Glutamatergic neuron (in vitro differentiated cells): ENCODE results near the gene APBA2. TPM values are rescaled to one million over a fixed set of nuclear protein-coding genes. Genes with fewer than 3 reads are reported as not detected.

Experiments used
- DNase-seq: peaks from one replicate; pipeline ENCODE4 v3.0.0; 2022
- H3K27ac Mint-ChIP-seq: one replicate; pipeline ENCODE4 v1.8.0; 2020; ENCODE audit warnings: mild to moderate bottlenecking, mixed read lengths, inconsistent platforms; ENCODE audit not compliant: unreplicated experiment
- H3K27me3 Mint-ChIP-seq: one replicate; pipeline ENCODE4 v1.8.0; 2020; ENCODE audit warnings: mild to moderate bottlenecking, moderate library complexity, mixed read lengths, inconsistent platforms; ENCODE audit not compliant: unreplicated experiment
- H3K36me3 Mint-ChIP-seq: one replicate; pipeline ENCODE4 v1.8.0; 2020; ENCODE audit warnings: mild to moderate bottlenecking, mixed read lengths, inconsistent platforms; ENCODE audit not compliant: unreplicated experiment
- H3K4me1 Mint-ChIP-seq: one replicate; pipeline ENCODE4 v1.8.0; 2020; ENCODE audit warnings: mild to moderate bottlenecking, low read depth, mixed read lengths, inconsistent platforms; ENCODE audit not compliant: unreplicated experiment
- H3K4me3 Mint-ChIP-seq: one replicate; pipeline ENCODE4 v1.8.0; 2020; ENCODE audit warnings: mild to moderate bottlenecking, mixed read lengths, inconsistent platforms; ENCODE audit not compliant: unreplicated experiment
- H3K9me3 Mint-ChIP-seq: one replicate; pipeline ENCODE4 v1.8.0; 2020; ENCODE audit warnings: mild to moderate bottlenecking, moderate library complexity, mixed read lengths, inconsistent platforms; ENCODE audit not compliant: unreplicated experiment
- total RNA-seq: library from RNA; stranded (reverse); fragmentation: NEBNext Ultra II Directional; extraction: Animal tissue kit (Norgen Biotek cat#: 25700); gene quantifications from one replicate; pipeline ENCODE4 v1.2.1, GENCODE V29; 2021; ENCODE audit not compliant: unreplicated experiment
- TF ChIP-seq, protein P1 (sequence below): fragments of 200-600 bp; sonication (generic); IDR thresholded peaks from one replicate; pipeline ENCODE4 v1.5.0; 2021; ENCODE audit not compliant: partially characterized antibody, unreplicated experiment

Gene APBA2
- total RNA-seq, 1 donor from 2014 or later, result 166 TPM

DNA sequence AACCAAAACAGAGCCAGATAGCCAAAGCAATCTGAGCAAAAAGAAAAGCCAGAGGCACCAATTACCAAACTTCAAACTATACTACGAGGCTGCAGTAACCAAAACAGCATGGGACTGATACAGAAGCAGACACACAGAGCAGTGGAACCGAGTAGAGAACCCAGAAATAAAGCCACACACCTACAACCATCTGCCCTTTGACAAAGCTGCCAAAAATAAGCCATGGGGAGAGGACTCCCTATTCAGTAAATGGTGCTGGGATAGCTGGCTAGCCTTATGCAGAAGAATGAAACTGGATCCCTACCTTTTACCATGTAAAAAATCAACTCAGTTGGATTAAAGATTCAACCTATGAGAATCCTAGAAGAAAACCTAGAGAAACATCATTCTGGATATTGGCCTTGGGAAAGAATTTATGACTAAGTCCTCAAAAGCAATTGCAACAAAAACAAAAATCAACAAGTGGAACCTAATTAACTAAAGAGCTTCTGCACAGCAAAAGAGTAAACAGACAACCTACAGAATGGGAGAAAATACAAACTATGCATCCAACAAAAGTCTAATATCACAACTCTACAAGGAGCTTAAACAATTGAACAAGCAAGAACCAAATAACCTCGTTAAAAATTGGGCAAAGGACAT, 95.1 kb downstream of the APBA2 start:
- DNase-seq, result no peak
- TF ChIP-seq, protein P1, sequence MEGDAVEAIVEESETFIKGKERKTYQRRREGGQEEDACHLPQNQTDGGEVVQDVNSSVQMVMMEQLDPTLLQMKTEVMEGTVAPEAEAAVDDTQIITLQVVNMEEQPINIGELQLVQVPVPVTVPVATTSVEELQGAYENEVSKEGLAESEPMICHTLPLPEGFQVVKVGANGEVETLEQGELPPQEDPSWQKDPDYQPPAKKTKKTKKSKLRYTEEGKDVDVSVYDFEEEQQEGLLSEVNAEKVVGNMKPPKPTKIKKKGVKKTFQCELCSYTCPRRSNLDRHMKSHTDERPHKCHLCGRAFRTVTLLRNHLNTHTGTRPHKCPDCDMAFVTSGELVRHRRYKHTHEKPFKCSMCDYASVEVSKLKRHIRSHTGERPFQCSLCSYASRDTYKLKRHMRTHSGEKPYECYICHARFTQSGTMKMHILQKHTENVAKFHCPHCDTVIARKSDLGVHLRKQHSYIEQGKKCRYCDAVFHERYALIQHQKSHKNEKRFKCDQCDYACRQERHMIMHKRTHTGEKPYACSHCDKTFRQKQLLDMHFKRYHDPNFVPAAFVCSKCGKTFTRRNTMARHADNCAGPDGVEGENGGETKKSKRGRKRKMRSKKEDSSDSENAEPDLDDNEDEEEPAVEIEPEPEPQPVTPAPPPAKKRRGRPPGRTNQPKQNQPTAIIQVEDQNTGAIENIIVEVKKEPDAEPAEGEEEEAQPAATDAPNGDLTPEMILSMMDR, result no peak
- peaks cover 4% of the 10 kb centered on the region for H3K36me3 Mint-ChIP-seq
- no peak overlapping the region for H3K27ac Mint-ChIP-seq
- peaks cover 48% of the 10 kb centered on the region for H3K4me1 Mint-ChIP-seq
- no peak overlapping the region for H3K4me3 Mint-ChIP-seq
- peaks cover 4% of the 10 kb centered on the region for H3K27me3 Mint-ChIP-seq
- H3K9me3 Mint-ChIP-seq, result peaks cover 17% of the 10 kb centered on the region

DNA sequence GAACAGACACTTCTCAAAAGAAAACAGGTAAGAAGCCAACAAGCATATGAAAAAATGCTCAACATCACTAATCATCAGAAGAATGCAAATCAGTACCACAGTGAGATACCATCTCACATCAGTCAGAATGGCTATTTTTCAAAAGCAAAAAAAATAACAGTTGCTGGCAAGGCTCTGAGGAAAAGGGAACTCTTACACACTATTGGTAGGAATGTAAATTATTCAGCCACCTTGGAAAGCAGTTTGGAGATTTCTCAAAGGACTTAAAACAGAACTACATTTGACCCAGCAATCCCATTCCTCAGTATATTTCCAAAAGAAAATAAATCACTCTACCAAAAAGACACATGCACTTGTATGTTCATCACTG, 95.6 kb downstream of the APBA2 start:
- H3K36me3 Mint-ChIP-seq, result peaks cover 4% of the 10 kb centered on the region
- H3K4me1 Mint-ChIP-seq, result peaks cover 52% of the 10 kb centered on the region
- peaks cover 6% of the 10 kb centered on the region for H3K27me3 Mint-ChIP-seq

DNA sequence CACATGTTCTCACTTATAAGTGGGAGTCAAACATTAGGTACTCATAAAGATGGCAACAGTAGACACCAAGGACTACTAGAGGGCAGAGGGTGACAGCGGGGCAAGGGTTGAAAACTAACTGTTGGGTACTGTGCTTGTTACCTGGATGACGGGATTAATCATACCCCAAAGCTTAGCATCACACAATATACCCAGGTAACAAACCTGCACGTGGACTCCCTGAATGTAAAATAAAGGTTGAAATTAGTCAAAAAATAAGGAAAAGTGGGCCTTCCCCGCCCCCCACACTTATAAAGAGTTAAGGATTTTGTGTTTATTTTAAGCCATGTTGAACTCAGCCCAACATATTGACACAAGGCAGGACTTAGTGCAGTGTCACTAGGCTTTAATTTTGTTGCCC, 96.1 kb downstream of the APBA2 start:
- H3K4me1 Mint-ChIP-seq, result peaks cover 53% of the 10 kb centered on the region
- H3K36me3 Mint-ChIP-seq, result peaks cover 4% of the 10 kb centered on the region
- no peak overlapping the region for H3K27ac Mint-ChIP-seq
- H3K4me3 Mint-ChIP-seq, result no peak overlapping the region
- H3K27me3 Mint-ChIP-seq, result peaks cover 6% of the 10 kb centered on the region
- no peak for DNase-seq
- TF ChIP-seq, protein P1, result no peak
- peaks cover 21% of the 10 kb centered on the region for H3K9me3 Mint-ChIP-seq

More for the DNA sequence above, 95.6 kb downstream of the APBA2 start:
- Mint-ChIP-seq H3K27ac (no peak overlapping the region), H3K9me3 (peaks cover 19% of the 10 kb centered on the region), H3K4me3 (no peak overlapping the region)
- TF ChIP-seq, protein P1, result no peak
- DNase-seq, result no peak

DNA sequence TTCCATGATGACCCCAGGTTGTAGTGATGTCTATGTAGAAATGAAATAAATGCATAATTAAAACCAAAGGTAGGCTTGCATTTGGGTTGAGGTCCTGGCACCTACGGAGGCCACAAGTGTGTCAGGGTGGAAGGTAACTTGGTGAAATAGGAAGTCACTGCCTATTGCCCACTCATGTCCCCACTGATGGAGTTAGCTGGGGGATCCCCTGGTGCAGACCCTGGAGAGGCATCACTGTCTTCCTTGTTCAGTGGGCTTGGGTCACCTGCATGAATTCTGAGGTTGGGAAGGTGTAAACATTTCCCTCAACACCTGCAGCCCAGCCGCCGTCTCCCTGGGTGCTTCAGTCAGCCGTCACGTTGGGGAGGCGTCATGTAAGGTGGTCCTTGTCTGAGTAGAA, 97.1 kb downstream of the APBA2 start:
- Mint-ChIP-seq H3K9me3 (peaks cover 21% of the 10 kb centered on the region), H3K36me3 (peaks cover 4% of the 10 kb centered on the region), H3K27ac (no peak overlapping the region), H3K4me1 (peaks cover 51% of the 10 kb centered on the region), H3K27me3 (peaks cover 7% of the 10 kb centered on the region), H3K4me3 (no peak overlapping the region)
- TF ChIP-seq, protein P1, result no peak
- DNase-seq, result no peak

DNA sequence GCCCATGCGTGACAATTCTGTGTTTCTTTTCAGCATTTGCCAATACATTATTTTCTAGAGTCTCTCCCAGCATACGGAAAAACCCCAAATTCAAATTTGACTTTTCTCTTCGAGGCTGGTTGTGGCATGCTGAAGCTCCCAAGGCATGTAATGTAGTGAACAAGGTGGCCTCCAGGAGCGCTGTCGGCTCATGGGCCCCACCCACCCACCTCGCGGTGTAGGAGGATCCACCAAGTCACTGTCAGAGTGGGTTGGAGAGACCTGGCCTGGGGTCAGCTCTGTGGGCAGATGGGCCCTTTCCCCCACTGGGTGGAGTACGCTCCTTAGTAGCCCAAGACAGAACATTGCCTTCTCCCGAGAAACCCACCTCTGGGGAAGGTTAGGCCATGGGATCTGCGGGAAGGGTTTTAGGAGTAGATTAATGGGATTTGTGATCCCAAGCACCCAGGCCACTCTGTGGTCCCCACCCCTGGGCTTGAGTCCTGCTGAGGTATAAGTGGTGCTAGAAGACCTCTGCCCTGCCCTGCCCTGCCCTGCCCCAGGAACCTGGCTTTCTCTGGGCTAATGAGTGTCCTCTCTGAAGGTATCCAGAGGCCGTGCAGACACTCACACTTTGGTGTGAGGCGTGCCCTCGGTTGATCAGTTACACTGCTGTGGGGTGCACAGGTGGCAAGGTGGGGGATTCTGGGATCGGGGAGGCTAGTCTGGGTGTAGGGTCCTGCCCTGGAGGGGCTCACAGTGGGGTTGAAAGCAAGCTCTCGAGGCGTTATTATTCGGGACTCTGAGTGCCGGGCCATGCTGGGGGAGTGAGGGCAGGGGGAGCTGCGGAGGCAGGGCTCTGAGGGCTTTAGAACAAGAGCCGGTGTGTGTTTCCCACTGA, 97.9 kb downstream of the APBA2 start:
- Mint-ChIP-seq H3K27ac (no peak overlapping the region), H3K4me1 (peaks cover 47% of the 10 kb centered on the region), H3K9me3 (peaks cover 24% of the 10 kb centered on the region), H3K36me3 (peaks cover 4% of the 10 kb centered on the region), H3K4me3 (no peak overlapping the region), H3K27me3 (peaks cover 9% of the 10 kb centered on the region)
- TF ChIP-seq, protein P1, result no peak
- DNase-seq, result no peak
